SU-DHL-6 (cell line): ENCODE data around the gene RNF130.

ENCODE experiments used
- EZH2phosphoT487 ChIP-seq: fragments of 200-600 bp; sonication (generic), shearing (Covaris generic); conservative IDR thresholded peaks from 2 replicates; pipeline ENCODE4 v1.6.1; 2018; ENCODE audit warnings: mild to moderate bottlenecking, antibody characterized with exemption, low read length, moderate library complexity, mixed read lengths
- TF ChIP-seq, protein P1 (sequence below): fragments of 200-600 bp; sonication (generic); IDR thresholded peaks from one replicate; pipeline ENCODE4 v1.5.1; 2017; ENCODE audit warnings: antibody characterized with exemption, mild to moderate bottlenecking, low read length, moderate library complexity; ENCODE audit not compliant: insufficient read depth, poor library complexity, severe bottlenecking

- TF ChIP-seq EZH2phosphoT487 = no peak
- TF ChIP-seq, protein P1, sequence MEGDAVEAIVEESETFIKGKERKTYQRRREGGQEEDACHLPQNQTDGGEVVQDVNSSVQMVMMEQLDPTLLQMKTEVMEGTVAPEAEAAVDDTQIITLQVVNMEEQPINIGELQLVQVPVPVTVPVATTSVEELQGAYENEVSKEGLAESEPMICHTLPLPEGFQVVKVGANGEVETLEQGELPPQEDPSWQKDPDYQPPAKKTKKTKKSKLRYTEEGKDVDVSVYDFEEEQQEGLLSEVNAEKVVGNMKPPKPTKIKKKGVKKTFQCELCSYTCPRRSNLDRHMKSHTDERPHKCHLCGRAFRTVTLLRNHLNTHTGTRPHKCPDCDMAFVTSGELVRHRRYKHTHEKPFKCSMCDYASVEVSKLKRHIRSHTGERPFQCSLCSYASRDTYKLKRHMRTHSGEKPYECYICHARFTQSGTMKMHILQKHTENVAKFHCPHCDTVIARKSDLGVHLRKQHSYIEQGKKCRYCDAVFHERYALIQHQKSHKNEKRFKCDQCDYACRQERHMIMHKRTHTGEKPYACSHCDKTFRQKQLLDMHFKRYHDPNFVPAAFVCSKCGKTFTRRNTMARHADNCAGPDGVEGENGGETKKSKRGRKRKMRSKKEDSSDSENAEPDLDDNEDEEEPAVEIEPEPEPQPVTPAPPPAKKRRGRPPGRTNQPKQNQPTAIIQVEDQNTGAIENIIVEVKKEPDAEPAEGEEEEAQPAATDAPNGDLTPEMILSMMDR = no peak
Measured at GRCh38 chr5:180082633-180083420, 11.3 kb upstream of the RNF130 start.
